ENCODE data around the gene ANKRD53.

ANKRD53 gene

GRCh38 chr2:70947556-70948184 is 30.8 kb upstream of the ANKRD53 start:
- TF ChIP-seq CTCF (IDR thresholded peaks at IDR 0.05; ENCODE audit: insufficient read depth, low read length, poor library complexity, severe bottlenecking): no peak
- no peak for TF ChIP-seq EZH2phosphoT487 (conservative IDR thresholded peaks at IDR 0.05; ENCODE audit: low read length)
- H3K79me2 ChIP-seq (ENCODE audit: insufficient read depth, low read length): no peaks in the 10 kb centered on the region
- no peaks in the 10 kb centered on the region for H3K36me3 ChIP-seq (ENCODE audit: low read length)
- H3K27ac ChIP-seq (ENCODE audit: low read depth, low read length): no peak overlapping the region
- H3K9me2 ChIP-seq (replicated peaks; ENCODE audit: insufficient read depth, low read length): no peaks in the 10 kb centered on the region
- H3F3A ChIP-seq (ENCODE audit: insufficient read depth): no peaks in the 10 kb centered on the region
- no peaks in the 10 kb centered on the region for H3K27me3 ChIP-seq (ENCODE audit: low read length)
- H3K9ac ChIP-seq (ENCODE audit: low read length): peak overlapping the region; percentile 21; the same call in 1 of the 2 replicates
- no peaks in the 10 kb centered on the region for H3K9me3 ChIP-seq (ENCODE audit: insufficient read depth, low read length)
- H3K4me2 ChIP-seq (ENCODE audit: low read depth, low read length, poor library complexity, severe bottlenecking): peak overlapping the region; percentile 42
- H3K4me3 ChIP-seq (ENCODE audit: insufficient read depth, low read length, poor library complexity, severe bottlenecking): no peak overlapping the region
- H2AFZ ChIP-seq (ENCODE audit: low read depth, low read length, severe bottlenecking): peak overlapping the region; percentile 81
- H4K20me1 ChIP-seq (ENCODE audit: low read depth, low read length): no peaks in the 10 kb centered on the region

DNA sequence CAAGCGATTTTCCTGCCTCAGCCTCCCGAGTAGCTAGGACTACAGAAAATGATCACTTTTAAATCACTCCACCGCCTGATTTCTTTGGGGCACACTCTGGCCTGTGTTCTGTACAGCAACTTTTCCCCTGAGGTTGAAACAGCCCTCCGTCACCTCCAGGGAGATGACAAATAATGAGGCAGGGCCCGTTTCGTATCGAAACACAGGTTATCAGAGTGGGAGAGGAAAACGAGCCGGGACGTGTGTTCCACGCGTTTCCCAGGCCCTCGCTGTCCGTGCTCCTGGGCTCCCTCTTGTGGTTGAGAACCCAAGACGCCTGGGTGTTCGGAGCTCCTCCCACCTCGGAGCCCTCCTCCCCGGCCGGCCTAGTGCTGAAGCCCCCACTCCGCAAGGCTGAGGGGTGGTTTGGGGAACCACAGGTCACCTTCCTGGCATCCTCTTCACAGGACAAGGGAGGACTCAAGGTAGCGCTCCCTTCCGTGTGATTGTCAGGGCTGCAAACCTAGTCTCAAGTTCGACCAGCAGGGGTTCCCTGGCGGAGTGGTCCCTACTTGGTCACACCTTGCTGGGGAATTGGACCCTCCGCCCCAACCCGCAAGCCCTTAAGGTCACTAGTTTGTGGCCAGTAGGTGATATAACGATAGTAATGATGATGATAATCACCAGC is 30.0 kb upstream of the ANKRD53 start:
- Histone ChIP-seq H3K27me3 (ENCODE audit: low read length) (no peaks in the 10 kb centered on the region), H3K9me3 (ENCODE audit: insufficient read depth, low read length) (no peaks in the 10 kb centered on the region), H3K4me2 (ENCODE audit: low read depth, low read length, poor library complexity, severe bottlenecking) (peak overlapping the region; percentile 42), H3F3A (ENCODE audit: insufficient read depth) (no peaks in the 10 kb centered on the region), H4K20me1 (ENCODE audit: low read depth, low read length) (no peaks in the 10 kb centered on the region), H3K4me3 (ENCODE audit: insufficient read depth, low read length, poor library complexity, severe bottlenecking) (peak overlapping the region; percentile 31), H3K27ac (ENCODE audit: low read depth, low read length) (no peak overlapping the region), H2AFZ (ENCODE audit: low read depth, low read length, severe bottlenecking) (peak overlapping the region; percentile 81), H3K79me2 (ENCODE audit: insufficient read depth, low read length) (no peaks in the 10 kb centered on the region), H3K9me2 (replicated peaks; ENCODE audit: insufficient read depth, low read length) (no peaks in the 10 kb centered on the region), H3K9ac (ENCODE audit: low read length) (peak overlapping the region; percentile 21; the same call in 1 of the 2 replicates), H3K36me3 (ENCODE audit: low read length) (no peaks in the 10 kb centered on the region)
- TF ChIP-seq EZH2phosphoT487 (conservative IDR thresholded peaks at IDR 0.05; ENCODE audit: low read length) (no peak), CTCF (IDR thresholded peaks at IDR 0.05; ENCODE audit: insufficient read depth, low read length, poor library complexity, severe bottlenecking) (peak; percentile 75)

DNA sequence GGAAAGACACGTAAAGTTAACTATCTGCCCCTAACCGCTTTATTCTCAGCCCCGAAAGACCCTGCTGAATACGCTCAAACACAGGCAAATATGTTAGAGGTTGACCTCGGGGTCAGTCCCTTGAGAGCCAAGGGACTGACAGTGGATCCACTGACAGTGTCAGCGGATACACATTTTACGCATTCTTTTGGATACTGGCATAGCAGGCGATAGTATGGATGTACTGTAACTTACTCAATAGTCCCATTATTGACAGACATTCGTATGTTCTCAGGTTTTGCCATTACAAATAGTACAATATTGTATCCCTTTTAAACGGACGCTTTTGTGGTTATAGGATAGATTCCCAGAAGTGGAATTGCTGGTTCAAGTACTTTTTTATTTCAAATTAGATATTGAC is 29.3 kb upstream of the ANKRD53 start:
- Histone ChIP-seq H2AFZ (ENCODE audit: low read depth, low read length, severe bottlenecking) (no peak overlapping the region), H3K9ac (ENCODE audit: low read length) (no peak overlapping the region), H3K27me3 (ENCODE audit: low read length) (no peaks in the 10 kb centered on the region), H3F3A (ENCODE audit: insufficient read depth) (no peaks in the 10 kb centered on the region), H3K4me3 (ENCODE audit: insufficient read depth, low read length, poor library complexity, severe bottlenecking) (no peak overlapping the region), H3K9me3 (ENCODE audit: insufficient read depth, low read length) (no peaks in the 10 kb centered on the region), H4K20me1 (ENCODE audit: low read depth, low read length) (no peaks in the 10 kb centered on the region), H3K36me3 (ENCODE audit: low read length) (no peaks in the 10 kb centered on the region), H3K9me2 (replicated peaks; ENCODE audit: insufficient read depth, low read length) (no peaks in the 10 kb centered on the region), H3K4me2 (ENCODE audit: low read depth, low read length, poor library complexity, severe bottlenecking) (peak overlapping the region; percentile 42), H3K27ac (ENCODE audit: low read depth, low read length) (no peak overlapping the region), H3K79me2 (ENCODE audit: insufficient read depth, low read length) (no peaks in the 10 kb centered on the region)
- TF ChIP-seq EZH2phosphoT487 (conservative IDR thresholded peaks at IDR 0.05; ENCODE audit: low read length): no peak
- TF ChIP-seq CTCF (IDR thresholded peaks at IDR 0.05; ENCODE audit: insufficient read depth, low read length, poor library complexity, severe bottlenecking): no peak
